Erythroblast (primary cell): ENCODE measurements around the gene SPN.
"Not testable (repeated sequence)": the region's sequence is repeated elsewhere in the genome, so short reads cannot be mapped to it uniquely, and the experiment has no call there.

Source experiments
- DNase-seq, 2 experiments: peaks; one replicate each; lab custom pipeline; 2025; lab: John Stamatoyannopoulos, UW
- GATA1 ChIP-seq: IDR thresholded peaks from 2 replicates; pipeline ENCODE4 v1.6.1; 2011; ENCODE audit warnings: low read depth, mild to moderate bottlenecking, control low read depth, low read length, moderate library complexity
- POLR2A ChIP-seq: IDR thresholded peaks from 2 replicates; pipeline ENCODE4 v1.6.1; 2011; ENCODE audit warnings: mild to moderate bottlenecking, low read length

The SPN gene

DNA sequence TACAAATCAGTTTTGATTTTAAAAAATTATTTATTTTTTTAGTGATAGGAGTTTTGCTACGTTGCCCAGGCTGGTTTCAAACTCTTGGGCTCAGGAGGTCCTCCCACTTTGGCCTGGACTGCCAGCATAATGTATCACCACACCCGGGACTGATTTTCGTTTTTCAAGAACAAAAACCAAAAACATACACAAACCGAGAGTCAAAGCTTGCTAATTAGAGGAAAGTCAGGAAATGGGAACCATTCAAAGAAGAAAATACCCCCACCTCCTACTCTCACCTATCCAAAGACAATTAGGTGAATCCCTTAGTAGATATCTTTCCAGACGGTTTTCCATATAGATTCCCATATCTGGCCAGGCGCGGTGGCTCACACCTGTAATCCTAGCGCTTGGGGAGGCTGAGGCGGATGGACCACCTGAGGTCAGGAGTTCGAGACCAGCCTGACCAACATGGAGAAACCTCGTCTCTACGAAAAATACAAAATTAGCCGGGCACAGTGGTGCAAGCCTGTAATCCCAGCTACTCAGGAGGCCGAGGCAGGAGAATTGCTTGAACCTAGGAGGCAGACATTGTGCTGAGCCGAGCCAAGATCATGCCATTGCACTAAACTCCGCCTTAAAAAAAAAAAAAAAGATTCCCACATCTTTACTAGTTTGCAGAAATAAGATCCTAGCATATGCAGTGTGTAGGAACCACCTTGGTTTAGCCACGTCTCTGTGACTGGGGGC lies 883 bp upstream of the SPN start:
- TF ChIP-seq POLR2A = no peak
- TF ChIP-seq GATA1 = no peak
- no peak for DNase-seq

DNA sequence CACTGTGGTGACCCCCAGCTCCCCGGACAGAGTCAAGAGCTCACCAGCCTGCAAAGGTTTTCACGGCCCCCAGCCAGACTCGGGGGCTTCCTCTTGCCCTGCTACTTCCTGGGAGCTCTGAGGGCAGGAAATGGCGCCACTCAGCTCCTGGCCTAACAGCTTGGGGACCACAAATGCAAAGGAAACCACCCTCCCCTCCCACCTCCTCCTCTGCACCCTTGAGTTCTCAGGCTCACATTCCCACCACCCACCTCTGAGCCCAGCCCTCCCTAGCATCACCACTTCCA lies 375 bp upstream of the SPN start:
- no peak for DNase-seq
- TF ChIP-seq GATA1 (no peak), POLR2A (no peak)

DNA sequence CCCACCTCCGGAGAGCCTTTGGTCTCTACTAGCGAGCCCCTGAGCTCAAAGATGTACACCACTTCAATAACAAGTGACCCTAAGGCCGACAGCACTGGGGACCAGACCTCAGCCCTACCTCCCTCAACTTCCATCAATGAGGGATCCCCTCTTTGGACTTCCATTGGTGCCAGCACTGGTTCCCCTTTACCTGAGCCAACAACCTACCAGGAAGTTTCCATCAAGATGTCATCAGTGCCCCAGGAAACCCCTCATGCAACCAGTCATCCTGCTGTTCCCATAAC lies 702 bp downstream of the SPN start:
- no peak for DNase-seq
- peak; percentile 58 for TF ChIP-seq POLR2A
- TF ChIP-seq GATA1 = no peak

GRCh38 chr16:29664091-29664921 lies 1.3 kb downstream of the SPN start:
- peak; percentile 77 to 79 for DNase-seq
- TF ChIP-seq POLR2A (no peak), GATA1 (no peak)

DNA sequence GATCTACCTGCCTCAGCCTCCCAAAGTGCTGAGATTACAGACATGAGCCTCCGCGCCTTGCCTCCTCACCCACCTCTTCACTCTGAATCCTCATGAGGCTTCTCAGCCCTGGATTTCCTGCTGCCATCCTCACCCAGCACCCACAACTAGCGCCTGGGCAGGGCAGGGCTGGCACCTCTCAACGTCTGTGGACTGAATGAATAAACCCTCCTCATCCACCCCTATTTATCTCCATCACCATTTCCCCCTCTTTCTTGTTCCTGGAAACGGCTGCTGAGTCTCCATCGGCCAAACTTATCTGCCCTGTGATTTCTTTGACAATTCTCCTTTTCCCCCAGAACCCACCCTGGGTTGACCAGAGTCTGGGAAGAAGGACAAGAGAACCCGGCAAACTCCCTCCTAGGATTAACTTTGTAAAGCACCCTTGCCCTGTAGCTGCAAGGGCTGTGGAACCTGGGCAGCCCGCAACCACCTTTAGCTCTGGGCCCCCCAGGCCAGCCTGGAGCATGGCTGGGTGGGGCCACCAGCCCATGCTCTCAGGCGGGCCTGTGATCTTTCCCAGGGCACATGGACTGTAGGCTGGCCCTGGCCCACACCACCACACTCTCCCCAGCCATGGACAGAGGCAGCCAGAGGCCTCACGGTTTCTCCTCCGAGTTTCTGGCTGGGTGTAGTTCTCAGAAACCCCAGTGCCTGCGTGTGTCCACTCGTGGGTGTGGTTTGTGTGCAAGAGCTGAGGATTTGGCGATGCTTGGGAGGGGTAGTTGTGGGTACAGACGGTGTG lies 2.4 kb downstream of the SPN start:
- no peak for DNase-seq
- TF ChIP-seq GATA1 (no peak), POLR2A (peak; percentile 12)

- not testable (repeated sequence) for DNase-seq
Observed at GRCh38 chr16:29667322-29667610, 4.2 kb downstream of the SPN start.

DNA sequence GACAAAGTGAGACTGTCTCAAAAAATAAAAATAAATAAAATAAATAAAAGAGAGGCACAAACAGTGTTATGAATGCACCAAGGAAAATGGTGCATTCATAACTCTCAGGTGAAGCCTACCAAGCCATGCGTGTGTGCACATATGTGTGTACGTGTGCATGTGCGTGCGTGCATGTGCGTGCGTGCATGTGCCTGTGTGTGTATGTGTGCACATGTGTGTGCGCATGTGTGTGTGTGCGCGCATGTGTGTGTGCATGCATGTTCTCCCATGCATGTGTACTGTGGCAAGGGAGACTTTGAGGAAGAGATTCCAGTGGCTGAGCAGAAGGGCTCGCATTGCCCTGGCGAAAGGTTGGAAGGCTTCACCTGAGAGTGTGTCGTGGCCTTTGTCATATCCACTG lies 4.7 kb downstream of the SPN start:
- TF ChIP-seq GATA1 = no peak
- peak; percentile 8 for TF ChIP-seq POLR2A
- DNase-seq = no peak

GRCh38 chr16:29668267-29668666 lies 5.2 kb downstream of the SPN start:
- DNase-seq = no peak
- TF ChIP-seq GATA1 (no peak), POLR2A (no peak)

DNA sequence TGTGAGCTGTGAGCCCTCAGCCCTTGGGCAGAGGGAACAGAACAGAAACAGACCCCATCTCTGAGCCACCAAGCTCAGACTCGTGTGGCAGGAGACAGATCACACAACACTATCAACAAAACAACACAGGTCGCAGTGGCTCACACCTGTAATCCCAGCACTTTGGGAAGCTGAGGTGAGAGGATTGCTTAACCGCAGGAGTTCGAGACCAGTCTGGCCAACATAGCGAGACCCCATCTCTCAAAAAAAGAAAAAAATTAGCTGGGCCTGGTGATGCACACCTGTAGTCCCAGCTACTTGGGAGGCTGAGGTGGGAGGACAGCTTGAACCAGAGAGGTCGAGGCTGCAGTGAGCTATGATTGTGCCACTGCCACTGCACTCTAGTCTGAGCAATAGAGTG lies 10.5 kb downstream of the SPN start:
- TF ChIP-seq GATA1 (no peak), POLR2A (peak; percentile 1)
- DNase-seq = no peak

DNA sequence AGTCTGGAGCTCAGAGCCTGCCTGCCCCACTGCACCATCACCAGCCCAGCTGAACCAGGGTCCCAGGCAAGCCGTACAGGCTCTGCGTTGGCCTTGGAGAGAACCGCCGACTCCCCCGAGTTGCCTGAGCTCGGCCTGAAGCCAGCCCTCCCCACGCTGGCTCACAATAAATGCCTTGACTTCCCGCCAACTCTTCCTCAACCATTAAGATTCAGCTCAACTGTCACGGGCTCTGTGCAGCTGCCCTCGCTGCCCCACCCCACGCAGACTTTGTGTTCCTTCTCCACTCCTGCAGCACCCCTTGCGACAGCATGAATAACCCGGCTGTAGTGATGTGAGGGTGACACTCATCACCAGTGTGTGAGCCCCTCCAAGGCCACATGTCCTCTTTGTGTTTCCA lies 11.1 kb downstream of the SPN start:
- TF ChIP-seq POLR2A = no peak
- no peak for TF ChIP-seq GATA1
- DNase-seq = no peak

DNA sequence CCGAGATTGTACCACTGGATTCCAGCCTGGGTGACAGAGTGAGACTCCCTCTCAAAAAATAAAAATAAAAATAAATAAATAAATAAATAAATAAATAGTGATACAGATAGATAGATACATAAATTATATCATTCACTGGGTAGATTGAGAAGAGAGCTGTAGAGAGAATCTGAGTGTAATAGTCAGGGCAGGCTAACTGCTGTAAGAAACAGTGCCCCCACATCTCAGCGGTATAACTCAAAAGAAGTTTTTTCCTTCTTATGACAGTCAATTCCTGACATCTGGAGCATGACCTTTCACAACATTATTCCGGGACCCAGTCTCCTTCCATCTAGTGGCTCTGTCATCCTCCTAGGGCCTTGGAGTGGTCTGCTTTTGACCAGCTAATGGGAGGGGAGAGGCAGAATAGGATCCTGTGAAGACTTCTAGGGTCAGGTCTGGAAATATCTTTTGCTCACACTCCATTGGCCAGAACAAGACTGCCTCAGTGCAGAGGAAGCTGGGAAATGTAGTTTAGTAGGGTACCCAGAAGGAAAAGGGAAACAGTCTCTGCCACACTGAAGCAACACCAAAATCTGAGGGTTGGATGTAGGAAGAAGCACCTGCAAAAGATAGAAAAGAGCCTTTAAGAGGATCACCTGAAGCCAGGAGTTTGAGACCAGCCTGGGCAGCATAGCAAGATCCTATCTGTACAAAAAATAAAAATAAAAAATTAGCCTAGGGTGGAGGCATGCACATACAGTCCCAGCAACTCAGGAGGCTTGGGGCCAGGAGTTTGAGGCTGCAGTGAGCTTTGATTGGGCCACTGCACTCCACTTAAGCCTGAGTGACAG lies 13.0 kb downstream of the SPN start:
- DNase-seq = no peak
- TF ChIP-seq POLR2A (no peak), GATA1 (no peak)

- DNase-seq = no peak
- no peak for TF ChIP-seq POLR2A
- TF ChIP-seq GATA1 = no peak
Observed at GRCh38 chr16:29676989-29677785, 14.1 kb downstream of the SPN start.

DNA sequence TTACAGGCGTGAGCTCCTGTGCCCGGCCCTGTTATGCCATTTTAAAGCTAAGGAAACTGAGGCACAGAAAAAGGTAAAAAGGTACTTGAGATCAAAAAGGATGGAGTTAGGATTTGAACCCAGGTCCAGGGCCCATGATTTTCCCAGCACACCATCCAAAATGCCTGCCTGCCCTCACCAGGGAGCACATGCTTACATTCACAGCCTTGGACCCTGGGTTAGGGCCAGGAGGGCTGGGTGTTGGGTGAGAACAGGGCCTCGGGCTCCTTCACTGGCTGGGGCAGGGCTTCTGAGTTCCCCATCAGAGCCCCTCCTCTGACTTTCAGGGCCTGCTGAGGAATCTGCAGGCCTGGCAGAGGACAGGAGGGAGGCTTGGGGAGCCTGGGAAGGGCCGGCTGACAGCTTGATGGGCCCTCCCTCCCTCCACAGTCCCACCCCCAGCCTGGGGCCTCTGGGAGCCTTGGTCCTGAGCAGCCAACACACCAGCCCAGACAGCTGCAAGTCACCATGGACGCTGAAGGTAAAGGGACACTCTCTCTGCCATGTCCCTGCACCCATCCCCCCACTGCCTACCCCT lies 15.7 kb downstream of the SPN start, which contains the start of gene QPRT:
Gene QPRT, plus strand, starts transcription at position 490 of the 577 bp plus-strand sequence. Its CDS starts 18 bp downstream, at position 508.
- TF ChIP-seq GATA1 (no peak), POLR2A (no peak)
- DNase-seq = no peak
